ENCODE results near the gene CRIM1.

DNA sequence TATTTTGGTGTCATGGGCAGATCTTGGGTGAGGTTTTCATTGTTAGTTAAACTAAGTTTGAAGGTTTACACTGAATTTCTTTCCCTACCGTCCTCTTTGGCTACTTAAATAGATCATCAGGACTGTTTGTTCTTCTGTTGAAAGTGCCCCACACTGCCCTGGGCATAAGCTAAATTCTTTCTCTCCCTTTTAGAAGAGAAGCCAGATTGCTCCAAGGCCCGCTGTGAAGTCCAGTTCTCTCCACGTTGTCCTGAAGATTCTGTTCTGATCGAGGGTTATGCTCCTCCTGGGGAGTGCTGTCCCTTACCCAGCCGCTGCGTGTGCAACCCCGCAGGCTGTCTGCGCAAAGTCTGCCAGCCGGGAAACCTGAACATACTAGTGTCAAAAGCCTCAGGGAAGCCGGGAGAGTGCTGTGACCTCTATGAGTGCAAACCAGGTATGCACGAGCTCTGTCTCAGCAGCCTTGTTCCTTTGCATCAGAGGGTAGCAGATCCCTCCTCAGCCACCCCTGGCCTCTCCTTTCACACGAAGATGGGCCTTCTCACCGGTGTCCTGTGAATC, 85.6 kb downstream of the CRIM1 start:
- TF ChIP-seq CSRNP3 (CRISPR knock-in tag; IDR thresholded peaks at IDR 0.05) (no peak), ZFP3 (CRISPR knock-in tag; IDR thresholded peaks at IDR 0.05) (no peak), ZFP30 (CRISPR knock-in tag; IDR thresholded peaks at IDR 0.05) (no peak), CSDC2 (CRISPR knock-in tag; IDR thresholded peaks at IDR 0.05) (no peak), BACH2 (CRISPR knock-in tag; IDR thresholded peaks at IDR 0.05; ENCODE audit: borderline replicate concordance) (no peak), ISL1 (CRISPR knock-in tag; IDR thresholded peaks at IDR 0.05) (no peak), TCF4 (CRISPR knock-in tag; IDR thresholded peaks at IDR 0.05; ENCODE audit: borderline replicate concordance) (no peak), SNAI2 (CRISPR knock-in tag; IDR thresholded peaks at IDR 0.05) (no peak)
